Liver (tissue), 3 donors: ENCODE measurements around the gene XAF1.

ENCODE experiments used
- ATF3 ChIP-seq: IDR thresholded peaks from 2 replicates; pipeline ENCODE4 v1.6.1; 2016; ENCODE audit warnings: antibody characterized with exemption
- CTCF ChIP-seq: fragments of 150-350 bp; IDR thresholded peaks from 2 replicates; pipeline ENCODE4 v1.5.1; 2017; ENCODE audit warnings: improper control_type of control experiment, low read depth, low read length; ENCODE audit not compliant: missing input control
- JUND ChIP-seq, 2 donors: IDR thresholded peaks; 2 replicates each; pipeline ENCODE4 v1.6.1; 2016; ENCODE audit warnings: antibody characterized with exemption in 2 of 2
- NR2F2 ChIP-seq: IDR thresholded peaks from 2 replicates; pipeline ENCODE4 v1.6.1; 2016; ENCODE audit warnings: antibody characterized with exemption
- RAD21 ChIP-seq, 2 donors: IDR thresholded peaks; 2 replicates each; pipeline ENCODE4 v1.6.1; 2016; ENCODE audit warnings: antibody characterized with exemption in 2 of 2, mild to moderate bottlenecking in 2 of 2
- RXRA ChIP-seq, 2 donors: IDR thresholded peaks; 2 replicates each; pipeline ENCODE4 v1.6.1; 2017 to 2018; ENCODE audit warnings: antibody characterized with exemption in 2 of 2, mild to moderate bottlenecking in 1 of 2
- TAF1 ChIP-seq: conservative IDR thresholded peaks from 2 replicates; pipeline ENCODE4 v1.6.1; 2016; ENCODE audit warnings: antibody characterized with exemption, mild to moderate bottlenecking
- YY1 ChIP-seq: IDR thresholded peaks from 2 replicates; pipeline ENCODE4 v1.6.1; 2016; ENCODE audit warnings: antibody characterized with exemption, mild to moderate bottlenecking
- ZBTB33 ChIP-seq: IDR thresholded peaks from 2 replicates; pipeline ENCODE4 v1.6.1; 2016; ENCODE audit warnings: antibody characterized with exemption
- donor health status: healthy.
- donor health status: healthy.

- TF ChIP-seq YY1 (no peak), CTCF (no peak), RAD21 (IDR thresholded peaks at IDR 0.05) (no peak), RXRA (IDR thresholded peaks at IDR 0.05) (no peak), TAF1 (no peak), NR2F2 (no peak), JUND (IDR thresholded peaks at IDR 0.05) (no peak), ATF3 (no peak), ZBTB33 (no peak)
These were observed 43.1 kb upstream of the XAF1 start for GRCh38 chr17:6712854-6713129.
